ENCODE results near the gene DHX38.

Gene DHX38

GRCh38 chr16:72162105-72162692 lies 68.6 kb downstream of the DHX38 start:
- Histone ChIP-seq H3K36me3 (replicated peaks in 1 of 2; ENCODE audit: control insufficient read depth in 2 of 2, insufficient read depth in 2 of 2, low read length in 2 of 2) (no peaks in the 10 kb centered on the region), H2AK5ac (ENCODE audit: low read depth, low read length) (no peak overlapping the region), H3K23ac (ENCODE audit: low read depth, low read length, poor library complexity) (no peak overlapping the region), H3K14ac (ENCODE audit: low read length) (no peak overlapping the region), H3K27me3 (ENCODE audit: control insufficient read depth in 3 of 3, insufficient read depth in 3 of 3, low read depth in 1 of 3, low read length in 3 of 3) (no peaks in the 10 kb centered on the region), H4K91ac (ENCODE audit: low read depth, low read length, poor library complexity) (no peak overlapping the region), H3K4me1 (ENCODE audit: control insufficient read depth in 2 of 2, insufficient read depth in 1 of 2, low read depth in 1 of 2, low read length in 2 of 2) (peaks cover 0 to 2% of the 10 kb centered on the region in 2 donors), H3K27ac (replicated peaks; ENCODE audit: low read length) (no peak overlapping the region), H4K8ac (ENCODE audit: low read depth, low read length) (no peak overlapping the region), H3K4me2 (ENCODE audit: insufficient read depth, low read length, poor library complexity, severe bottlenecking) (no peak overlapping the region), H2BK15ac (ENCODE audit: low read length) (no peak overlapping the region), H3K9ac (ENCODE audit: low read depth, low read length, poor library complexity) (no peak overlapping the region), H3K4me3 (ENCODE audit: low read length in 2 of 2) (no peak overlapping the region), H2BK12ac (ENCODE audit: low read length) (no peak overlapping the region), H3K4ac (ENCODE audit: low read length) (no peak overlapping the region), H2BK5ac (ENCODE audit: low read length) (no peak overlapping the region), H2AFZ (ENCODE audit: low read length) (no peak overlapping the region), H3K18ac (ENCODE audit: low read length) (no peak overlapping the region), H3K79me1 (ENCODE audit: low read depth, low read length) (no peaks in the 10 kb centered on the region), H3K9me3 (replicated peaks in 1 of 2; ENCODE audit: control insufficient read depth in 2 of 2, insufficient read depth in 1 of 2, low read depth in 1 of 2, low read length in 2 of 2) (no peaks in the 10 kb centered on the region), H2BK120ac (ENCODE audit: low read depth, low read length) (no peak overlapping the region)
- no peak for DNase-seq (ENCODE audit: low spot score)
- WGBS, 2 donors (ENCODE audit: extremely low coverage in 2 of 2, insufficient read length in 2 of 2, insufficient replicate concordance in 1 of 2): no CpG with 5 or more reads among the region's 6 CpGs
